Osteocyte (in vitro differentiated cells): Measurements from ENCODE around the gene NFIB. TPM values are rescaled to one million over a fixed set of nuclear protein-coding genes. Genes with fewer than 3 reads are reported as not detected.

Experiments used
- DNase-seq: peaks from one replicate; pipeline ENCODE4 v3.0.0; 2021; ENCODE audit warnings: mixed read lengths; ENCODE audit not compliant: unreplicated experiment; ENCODE audit errors: extremely low spot score
- H3K27ac Mint-ChIP-seq: one replicate; pipeline ENCODE4 v1.8.0; 2021; ENCODE audit warnings: mild to moderate bottlenecking, mixed read lengths; ENCODE audit not compliant: unreplicated experiment
- H3K27me3 Mint-ChIP-seq: one replicate; pipeline ENCODE4 v1.8.0; 2021; ENCODE audit warnings: mixed read lengths; ENCODE audit not compliant: unreplicated experiment
- H3K36me3 Mint-ChIP-seq: one replicate; pipeline ENCODE4 v1.8.0; 2021; ENCODE audit warnings: mixed read lengths; ENCODE audit not compliant: unreplicated experiment
- H3K4me1 Mint-ChIP-seq: one replicate; pipeline ENCODE4 v1.8.0; 2021; ENCODE audit warnings: mixed read lengths; ENCODE audit not compliant: unreplicated experiment
- H3K4me3 Mint-ChIP-seq: one replicate; pipeline ENCODE4 v1.8.0; 2021; ENCODE audit warnings: mild to moderate bottlenecking, moderate library complexity, mixed read lengths; ENCODE audit not compliant: unreplicated experiment
- H3K9me3 Mint-ChIP-seq: one replicate; pipeline ENCODE4 v1.8.0; 2021; ENCODE audit warnings: mixed read lengths; ENCODE audit not compliant: unreplicated experiment
- CTCF ChIP-seq: fragments of 200-600 bp; sonication (generic); IDR thresholded peaks from 2 replicates; pipeline ENCODE4 v1.5.0; 2021; ENCODE audit warnings: antibody characterized with exemption, mild to moderate bottlenecking, moderate library complexity
- total RNA-seq: library from RNA; stranded (reverse); gene quantifications from 2 replicates; pipeline ENCODE4 v1.2.1, GENCODE V29; 2021

NFIB gene
- total RNA-seq, 1 donor from 2014 or later = 36.1 TPM

GRCh38 chr9:14315875-14316601, 2.1 kb upstream of the NFIB start:
- Mint-ChIP-seq H3K36me3 (no peaks in the 10 kb centered on the region), H3K9me3 (no peaks in the 10 kb centered on the region), H3K27me3 (no peaks in the 10 kb centered on the region), H3K27ac (peak overlapping the region; percentile 77), H3K4me3 (peak overlapping the region; percentile 89), H3K4me1 (peaks cover 54% of the 10 kb centered on the region)
- no peak for DNase-seq
- no peak for TF ChIP-seq CTCF

- H3K27me3 Mint-ChIP-seq = no peaks in the 10 kb centered on the region
- H3K27ac Mint-ChIP-seq = peak overlapping the region; percentile 94
- no peaks in the 10 kb centered on the region for H3K9me3 Mint-ChIP-seq
- H3K4me1 Mint-ChIP-seq = peaks cover 51% of the 10 kb centered on the region
- no peak for TF ChIP-seq CTCF
- DNase-seq = peak; percentile 94
- no peaks in the 10 kb centered on the region for H3K36me3 Mint-ChIP-seq
- peak overlapping the region; percentile 91 for H3K4me3 Mint-ChIP-seq
Observed at GRCh38 chr9:14314929-14315874, 1.3 kb upstream of the NFIB start.

DNA sequence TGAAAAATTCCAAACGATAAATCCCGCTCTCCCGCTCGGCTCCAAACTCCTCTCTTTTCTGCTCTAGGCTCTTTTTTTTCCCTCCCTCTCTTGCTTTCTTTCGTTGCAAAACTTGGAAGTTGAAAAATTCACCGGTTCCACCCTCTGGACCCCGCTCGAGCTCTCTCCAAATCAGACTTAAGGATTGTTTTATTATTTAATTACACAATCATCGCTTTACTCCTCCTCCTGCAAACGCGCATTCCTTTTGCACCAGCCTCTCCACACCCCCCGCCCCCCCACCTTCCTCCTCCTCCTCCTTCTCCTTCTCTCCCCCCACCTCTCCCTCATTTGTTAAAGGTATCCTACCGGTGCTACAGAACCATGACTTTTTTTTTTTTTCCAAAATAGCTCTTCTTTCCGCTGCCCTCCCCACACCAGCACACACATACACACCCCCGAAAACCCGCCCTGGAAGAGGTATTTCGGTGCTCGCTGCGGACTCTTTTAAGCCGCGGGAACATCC, 535 bp upstream of the NFIB start:
- H3K4me1 Mint-ChIP-seq = peaks cover 49% of the 10 kb centered on the region
- DNase-seq = no peak
- peak overlapping the region; percentile 91 for H3K4me3 Mint-ChIP-seq
- no peak for TF ChIP-seq CTCF
- no peaks in the 10 kb centered on the region for H3K36me3 Mint-ChIP-seq
- H3K9me3 Mint-ChIP-seq = no peaks in the 10 kb centered on the region
- peak overlapping the region; percentile 94 for H3K27ac Mint-ChIP-seq
- H3K27me3 Mint-ChIP-seq = no peaks in the 10 kb centered on the region

DNA sequence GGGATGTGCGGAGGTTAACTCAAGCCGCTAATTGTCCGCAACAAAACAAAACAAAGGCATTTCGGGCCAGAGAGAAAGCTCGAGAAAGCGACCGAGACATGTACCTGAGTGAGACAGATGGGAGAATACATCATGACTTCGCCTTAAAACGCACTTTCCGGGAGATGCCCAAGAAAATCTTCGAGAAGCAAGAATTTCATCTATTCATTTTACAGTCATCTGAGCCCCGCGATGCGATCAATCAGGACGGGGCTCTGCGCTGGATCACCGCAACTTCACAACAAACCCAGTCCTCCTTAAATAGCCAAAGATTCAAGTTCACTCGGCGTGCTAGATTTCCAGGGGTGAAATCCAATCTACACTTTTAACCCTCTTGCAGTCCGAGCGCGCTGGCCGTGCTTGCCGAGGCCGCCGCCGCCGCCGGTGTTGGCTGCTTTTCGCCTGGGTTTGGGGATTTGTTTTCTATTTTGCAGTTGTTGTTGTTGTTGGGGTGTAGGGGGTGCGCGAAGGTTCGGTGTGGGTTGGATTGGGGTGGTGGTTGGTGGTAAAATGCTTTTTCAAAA, 482 bp downstream of the NFIB start:
- no peaks in the 10 kb centered on the region for H3K9me3 Mint-ChIP-seq
- H3K27me3 Mint-ChIP-seq = no peaks in the 10 kb centered on the region
- peak overlapping the region; percentile 91 for H3K4me3 Mint-ChIP-seq
- no peaks in the 10 kb centered on the region for H3K36me3 Mint-ChIP-seq
- H3K27ac Mint-ChIP-seq = peak overlapping the region; percentile 97
- DNase-seq = no peak
- TF ChIP-seq CTCF = no peak
- peaks cover 45% of the 10 kb centered on the region for H3K4me1 Mint-ChIP-seq
